Left ventricle myocardium inferior (tissue), 1 donor: ENCODE data around the gene CD68. TPM values are rescaled to one million over a fixed set of nuclear protein-coding genes. Genes with fewer than 3 reads are reported as not detected.
"Not testable (repeated sequence)": the region's sequence is repeated elsewhere in the genome, so short reads cannot be mapped to it uniquely, and the experiment has no call there.

Experiments used
- DNase-seq: peaks from one replicate; pipeline ENCODE4 v3.0.0-alpha.2; 2020
- H3K27ac ChIP-seq: fragments of 200-600 bp; replicated peaks from 2 replicates; pipeline ENCODE4 v1.8.0; 2021
- H3K27me3 ChIP-seq: fragments of 200-600 bp; 2 replicates; pipeline ENCODE4 v1.8.0; 2021; ENCODE audit warnings: low read depth
- H3K36me3 ChIP-seq: fragments of 200-600 bp; 2 replicates; pipeline ENCODE4 v1.8.0; 2021
- H3K4me1 ChIP-seq: fragments of 200-600 bp; 2 replicates; pipeline ENCODE4 v1.8.0; 2021
- H3K4me3 ChIP-seq: fragments of 200-600 bp; 2 replicates; pipeline ENCODE4 v1.8.0; 2021; ENCODE audit warnings: mild to moderate bottlenecking, moderate library complexity
- H3K9me3 ChIP-seq: fragments of 200-600 bp; replicated peaks from 2 replicates; pipeline ENCODE4 v1.8.0; 2021
- CTCF ChIP-seq: fragments of 200-600 bp; IDR thresholded peaks from 2 replicates; pipeline ENCODE4 v1.8.0; 2021; ENCODE audit warnings: antibody characterized with exemption, mild to moderate bottlenecking, borderline replicate concordance
- intact Hi-C: fragments of 100-400 bp; cut with micrococcal nuclease; formaldehyde crosslinking; loops from one replicate; pipeline ENCODE4 v1.11.0; 2022
- total RNA-seq: library from RNA; stranded (reverse); fragmentation: NEBNext Ultra II Directional; extraction: Animal tissue kit (Norgen Biotek cat#: 25700); gene quantifications from one replicate; pipeline ENCODE4 v1.2.1, GENCODE V29; 2021
- donor health status: DM: no; HTN: yes; CAD: no; lungs with severe emphysema.

Gene CD68
- total RNA-seq, 1 donor from 2014 or later: 25.5 TPM

GRCh38 chr17:7623661-7624060 lies 44.2 kb downstream of the CD68 start:
- DNase-seq: no peak
- peaks cover 9% of the 10 kb centered on the region for H3K36me3 ChIP-seq
- no peak overlapping the region for H3K4me3 ChIP-seq
- H3K4me1 ChIP-seq: peaks cover 20% of the 10 kb centered on the region
- no peaks in the 10 kb centered on the region for H3K27me3 ChIP-seq
- intact Hi-C loops: no loop called here
- TF ChIP-seq CTCF: no peak
- no peaks in the 10 kb centered on the region for H3K9me3 ChIP-seq
- no peak overlapping the region for H3K27ac ChIP-seq

GRCh38 chr17:7625749-7626148 lies 46.3 kb downstream of the CD68 start:
- H3K27me3 ChIP-seq, DNase-seq, H3K27ac ChIP-seq, H3K36me3 ChIP-seq, H3K9me3 ChIP-seq, intact Hi-C loops, H3K4me3 ChIP-seq: not testable (repeated sequence)
- H3K4me1 ChIP-seq: peaks cover 20% of the 10 kb centered on the region

- no peak for TF ChIP-seq CTCF
- no peaks in the 10 kb centered on the region for H3K9me3 ChIP-seq
- intact Hi-C loops: no loop called here
Measured at GRCh38 chr17:7626307-7626706, 46.9 kb downstream of the CD68 start.

GRCh38 chr17:7626956-7627249 lies 47.5 kb downstream of the CD68 start:
- peaks cover 9% of the 10 kb centered on the region for H3K36me3 ChIP-seq
- H3K27ac ChIP-seq: peak overlapping the region; percentile 92
- DNase-seq: no peak
- no peak for TF ChIP-seq CTCF
- H3K4me1 ChIP-seq: peaks cover 27% of the 10 kb centered on the region
- intact Hi-C loops: no loop called here
- peak overlapping the region; percentile 82 for H3K4me3 ChIP-seq
- no peaks in the 10 kb centered on the region for H3K27me3 ChIP-seq
- H3K9me3 ChIP-seq: no peaks in the 10 kb centered on the region

More at GRCh38 chr17:7626307-7626706, 46.9 kb downstream of the CD68 start:
- no peak for DNase-seq
- peak overlapping the region; percentile 92 for H3K27ac ChIP-seq
- H3K4me3 ChIP-seq: peak overlapping the region; percentile 82
- H3K4me1 ChIP-seq: peaks cover 23% of the 10 kb centered on the region
- H3K27me3 ChIP-seq: no peaks in the 10 kb centered on the region
- H3K36me3 ChIP-seq: peaks cover 9% of the 10 kb centered on the region

GRCh38 chr17:7627250-7628121 lies 48.0 kb downstream of the CD68 start, which contains the start of gene SAT2:
TSS of gene SAT2 (minus strand) at chr17:7627821. CDS start at chr17:7627635, 186 bp downstream.
- no peaks in the 10 kb centered on the region for H3K27me3 ChIP-seq
- peak; percentile 96 for DNase-seq
- H3K4me3 ChIP-seq: peak within 1 kb of the TSS; percentile 82
- H3K9me3 ChIP-seq: no peaks in the 10 kb centered on the region
- no peak for TF ChIP-seq CTCF
- peaks cover 27% of the 10 kb centered on the region for H3K4me1 ChIP-seq
- peaks cover 9% of the 10 kb centered on the region for H3K36me3 ChIP-seq
- intact Hi-C loops: no loop called here
- H3K27ac ChIP-seq: peak within 1 kb of the TSS; percentile 92

- no peak for DNase-seq
- H3K4me1 ChIP-seq: peaks cover 27% of the 10 kb centered on the region
- no peaks in the 10 kb centered on the region for H3K9me3 ChIP-seq
- no peaks in the 10 kb centered on the region for H3K27me3 ChIP-seq
- H3K27ac ChIP-seq: no peak within 1 kb of the TSS
- no peak for TF ChIP-seq CTCF
- intact Hi-C loops: loop anchor here (5.0 kb wide), 1 partner anchor 57 kb away; the partner anchor contains the start of genes TP53 and WRAP53
- H3K36me3 ChIP-seq: peaks cover 9% of the 10 kb centered on the region
- H3K4me3 ChIP-seq: no peak within 1 kb of the TSS
Measured at GRCh38 chr17:7629939-7630571, 50.6 kb downstream of the CD68 start, which contains the start of gene SHBG. TSS of gene SHBG (plus strand) at chr17:7630135. CDS start at chr17:7630173, 38 bp downstream.
